Right atrium auricular region (tissue), 2 donors: ENCODE results near the gene DNMT3A. TPM values are rescaled to one million over a fixed set of nuclear protein-coding genes. Genes with fewer than 3 reads are reported as not detected.

ENCODE experiments used
- DNase-seq: peaks from one replicate; pipeline ENCODE4 v3.0.0-alpha.2; 2019; ENCODE audit warnings: low spot score
- H3K27ac ChIP-seq, 2 donors: fragments of 200-600 bp; sonication (generic); 1 replicate in 1 of 2; 2 replicates in 1 of 2; pipeline ENCODE4 v1.5.1; 2016 to 2019
- H3K27me3 ChIP-seq, 2 donors: fragments of 200-600 bp; sonication (generic); one replicate each; pipeline versions ENCODE4 v1.5.1 to v1.6.0; 2017 to 2019
- H3K36me3 ChIP-seq: fragments of 200-600 bp; sonication (generic); one replicate; pipeline ENCODE4 v1.5.1; 2016
- H3K4me1 ChIP-seq, 2 donors: fragments of 200-600 bp; sonication (generic); one replicate each; pipeline versions ENCODE4 v1.5.1 to v1.6.0; 2017 to 2019
- H3K4me3 ChIP-seq, 2 donors: fragments of 200-600 bp; sonication (generic); 1 replicate in 1 of 2; 2 replicates in 1 of 2; pipeline ENCODE4 v1.5.1; 2017 to 2019; ENCODE audit warnings: mild to moderate bottlenecking in 1 of 2, moderate library complexity in 1 of 2
- H3K9me3 ChIP-seq, 2 donors: fragments of 200-600 bp; sonication (generic); one replicate each; pipeline ENCODE4 v1.5.1; 2019
- CTCF ChIP-seq, 2 donors: fragments of 200-600 bp; sonication (generic); IDR thresholded peaks; one replicate each; pipeline ENCODE4 v1.5.1; 2019; ENCODE audit warnings: antibody characterized with exemption in 2 of 2
- total RNA-seq, 2 donors: library from RNA; depleted of rRNA; stranded (reverse); fragments of >200 nt; gene quantifications; one replicate each; pipeline ENCODE4 v1.1.0, GENCODE V29; 2016

The DNMT3A gene
- total RNA-seq, 2 donors from 2014 or later = 6.0 to 8.1 TPM

GRCh38 chr2:25335971-25336370, 5.8 kb downstream of the DNMT3A start:
- Histone ChIP-seq H3K9me3 (no peaks in the 10 kb centered on the region), H3K27ac (peak overlapping the region; percentile 49 to 53), H3K4me3 (no peak overlapping the region), H3K27me3 (no peaks in the 10 kb centered on the region), H3K4me1 (peaks cover 0 to 89% of the 10 kb centered on the region in 2 donors), H3K36me3 (no peaks in the 10 kb centered on the region)
- no peak for TF ChIP-seq CTCF (IDR thresholded peaks at IDR 0.05)
- no peak for DNase-seq

GRCh38 chr2:25335204-25335603, 6.5 kb downstream of the DNMT3A start:
- Histone ChIP-seq H3K4me3 (no peak overlapping the region), H3K4me1 (peaks cover 0 to 92% of the 10 kb centered on the region in 2 donors), H3K27ac (peak overlapping the region; percentile 21 to 49), H3K9me3 (no peaks in the 10 kb centered on the region), H3K36me3 (no peaks in the 10 kb centered on the region), H3K27me3 (no peaks in the 10 kb centered on the region)
- DNase-seq = no peak
- TF ChIP-seq CTCF (IDR thresholded peaks at IDR 0.05) = no peak

- no peak for TF ChIP-seq CTCF (IDR thresholded peaks at IDR 0.05)
- no peaks in the 10 kb centered on the region for H3K36me3 ChIP-seq
- peaks cover 0 to 92% of the 10 kb centered on the region in 2 donors for H3K4me1 ChIP-seq
- H3K9me3 ChIP-seq = no peaks in the 10 kb centered on the region
- no peaks in the 10 kb centered on the region for H3K27me3 ChIP-seq
- no peak for DNase-seq
- peak overlapping the region; percentile 45 to 51 for H3K27ac ChIP-seq
- no peak overlapping the region for H3K4me3 ChIP-seq
Measured at GRCh38 chr2:25334482-25334881, 7.2 kb downstream of the DNMT3A start.

GRCh38 chr2:25333981-25334380, 7.7 kb downstream of the DNMT3A start:
- peak overlapping the region; percentile 45 to 51 for H3K27ac ChIP-seq
- DNase-seq = no peak
- TF ChIP-seq CTCF (IDR thresholded peaks at IDR 0.05) = no peak
- peaks cover 0 to 92% of the 10 kb centered on the region in 2 donors for H3K4me1 ChIP-seq
- H3K36me3 ChIP-seq = no peaks in the 10 kb centered on the region
- H3K9me3 ChIP-seq = no peaks in the 10 kb centered on the region
- H3K4me3 ChIP-seq = no peak overlapping the region
- no peaks in the 10 kb centered on the region for H3K27me3 ChIP-seq

GRCh38 chr2:25332571-25332970, 9.2 kb downstream of the DNMT3A start:
- no peak for TF ChIP-seq CTCF (IDR thresholded peaks at IDR 0.05)
- H3K36me3 ChIP-seq = no peaks in the 10 kb centered on the region
- H3K27me3 ChIP-seq = no peaks in the 10 kb centered on the region
- H3K4me1 ChIP-seq = peaks cover 0 to 88% of the 10 kb centered on the region in 2 donors
- DNase-seq = no peak
- H3K4me3 ChIP-seq = no peak overlapping the region
- peak overlapping the region; percentile 44 to 55 for H3K27ac ChIP-seq
- no peaks in the 10 kb centered on the region for H3K9me3 ChIP-seq

- Histone ChIP-seq H3K27ac (peak overlapping the region in 1 of 2 donors; percentile 17), H3K4me1 (peaks cover 0 to 82% of the 10 kb centered on the region in 2 donors), H3K27me3 (no peaks in the 10 kb centered on the region), H3K9me3 (peaks cover under 1 to 1% of the 10 kb centered on the region in 2 donors), H3K4me3 (no peak overlapping the region), H3K36me3 (peaks cover 5% of the 10 kb centered on the region)
- DNase-seq = no peak
- TF ChIP-seq CTCF (IDR thresholded peaks at IDR 0.05) = no peak
Measured at GRCh38 chr2:25331686-25332365, 9.9 kb downstream of the DNMT3A start.
